Kidney epithelial cell (primary cell): ENCODE data around the gene PUS1. TPM values are rescaled to one million over a fixed set of nuclear protein-coding genes. Genes with fewer than 3 reads are reported as not detected.

Experiments used
- DNase-seq: peaks from one replicate; pipeline ENCODE4 v3.0.0-alpha.2; 2010; ENCODE audit warnings: low read depth
- H3K27me3 ChIP-seq: 2 replicates; pipeline ENCODE4 v1.6.0; 2011; ENCODE audit warnings: low read length; ENCODE audit not compliant: control insufficient read depth, insufficient read depth
- H3K36me3 ChIP-seq: 2 replicates; pipeline ENCODE4 v1.5.1; 2011; ENCODE audit warnings: low read length; ENCODE audit not compliant: control insufficient read depth, insufficient read depth
- H3K4me3 ChIP-seq: 2 replicates; pipeline ENCODE4 v1.5.1; 2011; ENCODE audit warnings: low read depth, mild to moderate bottlenecking, control low read depth, low read length
- CTCF ChIP-seq: IDR thresholded peaks from 2 replicates; pipeline ENCODE4 v1.5.1; 2011; ENCODE audit warnings: mild to moderate bottlenecking, moderate library complexity, low read length, control low read depth, inconsistent platforms; ENCODE audit not compliant: insufficient read depth, poor library complexity, severe bottlenecking
- total RNA-seq: library from RNA; depleted of rRNA; stranded (reverse); fragments of >200 nt; gene quantifications from 2 replicates; pipeline ENCODE4 v1.2.3, GENCODE V29; 2015

The PUS1 gene
- total RNA-seq, 1 donor from 2014 or later, result 22.9 TPM

GRCh38 chr12:131905630-131906091 is 23.4 kb upstream of the PUS1 start:
- TF ChIP-seq CTCF, result no peak
- Histone ChIP-seq H3K4me3 (no peak overlapping the region), H3K27me3 (no peaks in the 10 kb centered on the region), H3K36me3 (peaks cover 1% of the 10 kb centered on the region)
- DNase-seq, result no peak

- Histone ChIP-seq H3K4me3 (no peak overlapping the region), H3K27me3 (no peaks in the 10 kb centered on the region), H3K36me3 (peaks cover 3% of the 10 kb centered on the region)
- no peak for TF ChIP-seq CTCF
- DNase-seq, result no peak
These were observed 21.5 kb upstream of the PUS1 start for GRCh38 chr12:131907379-131908091.

- no peak for DNase-seq
- no peak for TF ChIP-seq CTCF
- Histone ChIP-seq H3K4me3 (no peak overlapping the region), H3K36me3 (peaks cover 2% of the 10 kb centered on the region), H3K27me3 (no peaks in the 10 kb centered on the region)
These were observed 20.7 kb upstream of the PUS1 start for GRCh38 chr12:131908092-131909080.

GRCh38 chr12:131909081-131909751 is 19.9 kb upstream of the PUS1 start:
- H3K4me3 ChIP-seq, result no peak overlapping the region
- no peak for TF ChIP-seq CTCF
- H3K36me3 ChIP-seq, result peaks cover 2% of the 10 kb centered on the region
- DNase-seq, result no peak
- H3K27me3 ChIP-seq, result no peaks in the 10 kb centered on the region

GRCh38 chr12:131909752-131910219 is 19.3 kb upstream of the PUS1 start:
- no peak for DNase-seq
- Histone ChIP-seq H3K36me3 (peaks cover 2% of the 10 kb centered on the region), H3K4me3 (no peak overlapping the region), H3K27me3 (no peaks in the 10 kb centered on the region)
- TF ChIP-seq CTCF, result no peak
